Stimulated activated CD4-positive, alpha-beta T cell treated with anti-CD3 and anti-CD28 coated beads, TNF-alpha, amount 100 ng/mL, for 48 hours (primary cell): Measurements from ENCODE around the gene MAGI2.

ENCODE experiments used
- DNase-seq, 3 donors: peaks; one replicate each; pipeline ENCODE4 v3.0.0-alpha.2; 2020; ENCODE audit warnings: low read depth in 3 of 3

Gene MAGI2

DNA sequence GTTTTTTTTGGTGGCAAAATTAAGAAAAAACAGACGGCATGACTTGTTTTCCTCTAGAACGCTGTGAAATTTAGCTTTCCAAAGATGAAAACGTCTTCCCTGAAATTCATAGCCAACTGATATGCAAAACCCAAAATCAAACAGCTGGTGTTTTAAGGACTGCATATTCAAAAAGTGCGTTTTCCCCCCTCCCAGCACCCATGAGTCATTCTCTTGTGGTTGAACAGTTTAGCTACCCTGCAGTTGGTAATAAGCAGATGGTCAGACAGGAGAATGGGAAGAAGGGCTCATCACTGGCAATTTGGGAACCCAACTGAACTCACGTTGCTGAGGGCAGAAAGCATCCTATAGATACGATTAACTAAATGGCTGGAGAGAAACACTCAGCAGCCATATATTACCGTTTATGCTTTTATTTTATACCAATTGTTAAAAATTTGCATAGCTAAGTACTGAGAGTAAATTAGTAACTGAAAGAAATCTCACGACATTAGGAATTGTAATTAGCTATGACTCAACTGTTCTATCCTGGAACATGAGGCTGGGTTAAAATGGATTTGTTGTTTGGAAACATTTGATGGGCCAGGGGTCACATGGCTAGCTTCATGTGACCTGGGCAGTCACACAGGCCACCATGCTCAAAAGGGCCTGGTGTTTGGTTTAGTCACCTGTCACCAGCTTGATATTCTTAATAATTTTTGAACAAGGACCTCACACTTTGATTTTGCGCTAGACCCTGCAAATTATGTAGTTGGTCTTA, 1311.8 kb downstream of the MAGI2 start:
- no peak for DNase-seq

DNA sequence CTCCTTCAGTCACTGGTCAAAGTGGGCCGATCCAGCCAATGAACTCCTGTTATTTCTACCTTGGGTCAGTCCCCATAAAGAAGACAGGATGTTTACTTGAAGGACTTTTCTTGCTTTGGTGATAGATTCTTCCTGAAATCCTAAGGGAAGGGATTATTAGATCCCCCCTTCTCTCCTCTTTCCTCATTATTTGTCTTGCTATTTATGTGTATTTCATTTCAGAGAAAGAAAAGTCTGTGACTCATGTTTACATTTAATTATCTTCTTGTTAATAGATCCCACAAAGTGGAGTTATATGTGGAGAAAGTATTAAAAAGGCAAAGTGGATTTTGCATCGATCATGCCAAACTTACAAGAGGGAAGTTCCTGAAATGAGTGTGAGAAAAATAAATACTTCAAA, 1313.4 kb downstream of the MAGI2 start:
- no peak for DNase-seq

DNA sequence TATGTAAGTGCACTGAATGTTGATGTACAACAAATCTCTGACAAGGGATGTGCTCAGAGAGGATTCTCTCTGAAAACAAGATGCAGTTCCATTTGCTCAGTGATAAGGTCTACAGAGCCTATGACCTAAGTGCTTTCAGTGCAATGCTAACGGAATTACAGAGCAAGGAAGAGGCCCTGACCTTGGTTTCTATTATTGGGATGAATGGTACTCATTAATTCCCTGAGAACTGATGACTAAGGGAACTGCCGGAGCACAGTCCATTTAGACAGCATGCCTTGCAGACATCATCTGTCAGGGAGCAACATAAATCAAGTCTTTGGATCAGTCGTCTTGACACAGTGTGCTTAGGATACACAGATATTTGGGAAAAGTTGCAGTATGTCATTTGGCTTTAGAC, 1314.1 kb downstream of the MAGI2 start:
- no peak for DNase-seq

DNA sequence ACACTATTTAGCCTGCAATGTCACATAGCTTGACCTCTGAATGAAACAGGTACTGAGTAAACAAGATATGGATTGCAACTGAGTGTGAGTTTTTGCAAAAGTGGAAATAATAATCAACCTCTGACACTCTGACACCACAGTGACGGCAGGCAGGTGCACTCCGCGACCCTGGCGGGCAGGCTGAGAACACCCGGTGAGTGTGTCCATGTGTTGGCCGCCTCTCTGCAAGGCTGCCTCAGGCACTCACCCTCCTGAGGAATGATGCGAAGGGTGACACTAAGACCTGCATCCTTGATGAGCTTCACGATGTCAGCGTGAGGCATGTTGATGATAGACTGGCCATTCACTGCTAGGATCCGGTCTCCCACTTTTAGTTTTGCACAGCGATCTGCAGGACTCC, 1318.7 kb downstream of the MAGI2 start:
- DNase-seq, result no peak

DNA sequence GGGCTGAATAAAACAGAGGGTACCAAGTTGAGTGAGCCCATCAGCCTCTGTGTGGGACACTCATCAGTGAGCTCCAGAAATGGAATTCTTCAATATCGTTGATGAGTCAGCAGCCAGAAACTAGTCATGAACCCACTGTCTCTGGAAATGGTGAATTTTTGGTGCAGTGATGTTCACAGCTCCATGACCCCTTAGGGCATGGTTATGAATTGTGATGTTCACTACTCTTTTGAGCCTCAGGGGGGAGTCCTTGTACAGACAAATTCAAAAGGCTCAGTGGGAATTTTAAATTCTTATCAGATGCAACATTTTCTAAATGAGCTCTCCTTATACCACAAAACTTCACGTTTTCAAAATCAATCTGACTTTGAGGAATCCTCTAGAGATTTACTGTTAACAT, 1319.2 kb downstream of the MAGI2 start:
- DNase-seq, result no peak

DNA sequence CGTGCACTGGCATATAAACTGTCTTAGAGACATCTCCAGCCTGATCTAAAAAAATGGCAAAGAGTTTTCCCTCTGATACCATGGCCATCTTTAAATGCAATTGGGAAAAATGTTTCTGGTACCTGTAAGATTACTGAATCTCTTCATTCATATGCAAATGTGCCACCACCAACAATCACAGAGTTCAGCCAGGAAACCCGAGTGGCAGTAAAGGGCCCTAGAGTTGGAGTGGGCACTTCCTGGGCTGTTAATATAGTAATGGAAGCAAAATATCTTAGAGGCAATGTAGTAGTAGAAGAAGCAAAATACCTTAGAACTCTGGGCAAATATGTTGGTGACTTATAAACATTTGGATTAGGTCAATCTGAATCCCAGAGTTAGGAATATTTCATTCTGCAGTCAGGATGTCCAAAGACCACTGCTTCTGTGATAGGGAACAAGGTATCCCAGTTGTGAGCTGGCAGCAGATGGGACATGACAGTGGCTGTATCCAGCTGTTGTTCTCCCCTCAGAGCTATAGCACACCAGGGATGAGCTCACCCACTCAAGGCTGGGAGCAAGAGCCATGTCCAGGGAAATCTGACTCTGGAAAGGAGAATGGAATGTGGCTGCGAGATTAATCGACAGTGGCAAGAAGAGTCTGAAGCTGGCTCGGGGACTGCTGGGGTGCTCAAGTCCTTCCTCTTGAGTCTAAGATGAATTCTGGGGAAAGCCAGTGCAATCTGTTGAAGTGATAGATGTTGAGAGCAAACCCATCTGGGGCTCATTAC, 1322.8 kb downstream of the MAGI2 start:
- DNase-seq, result no peak

DNA sequence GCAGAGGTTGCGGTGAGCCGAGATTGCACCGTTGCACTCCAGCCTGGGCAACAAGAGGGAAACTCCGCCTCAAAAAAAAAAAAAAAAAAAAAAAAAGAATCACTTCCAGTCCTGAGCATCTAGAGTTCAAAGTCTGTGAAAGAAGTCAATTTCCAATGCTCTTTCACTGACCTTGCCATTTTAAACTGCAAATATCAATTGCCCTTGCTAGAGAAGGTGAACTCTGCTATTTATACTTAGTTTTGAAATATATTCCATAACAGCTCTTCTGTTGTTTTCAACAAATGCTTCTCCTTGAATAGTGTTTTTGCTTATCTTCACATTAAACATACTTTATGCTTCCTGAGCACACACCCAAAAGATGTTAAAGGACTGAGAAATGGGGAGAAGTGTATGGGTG, 1323.6 kb downstream of the MAGI2 start:
- DNase-seq, result no peak

DNA sequence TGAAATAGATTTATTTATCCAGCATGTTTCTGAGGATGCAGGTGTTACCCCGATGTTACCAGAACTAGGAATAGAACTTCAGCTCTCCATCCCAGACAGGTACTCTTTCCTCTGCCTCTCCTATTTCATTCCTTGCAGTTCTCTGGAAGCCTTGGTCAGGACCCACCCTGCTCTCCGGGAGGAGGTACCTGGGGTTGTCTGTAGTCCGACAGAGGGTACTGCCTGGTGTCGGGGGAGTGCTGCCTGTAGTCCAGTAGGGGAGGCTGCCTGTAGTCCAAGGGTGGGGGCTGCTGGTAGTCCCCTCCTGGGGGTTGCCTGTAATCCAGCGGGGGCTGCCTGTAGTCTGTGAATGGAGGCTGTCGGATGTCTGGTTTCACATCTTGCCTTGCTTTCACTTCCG, 1326.5 kb downstream of the MAGI2 start:
- no peak for DNase-seq

DNA sequence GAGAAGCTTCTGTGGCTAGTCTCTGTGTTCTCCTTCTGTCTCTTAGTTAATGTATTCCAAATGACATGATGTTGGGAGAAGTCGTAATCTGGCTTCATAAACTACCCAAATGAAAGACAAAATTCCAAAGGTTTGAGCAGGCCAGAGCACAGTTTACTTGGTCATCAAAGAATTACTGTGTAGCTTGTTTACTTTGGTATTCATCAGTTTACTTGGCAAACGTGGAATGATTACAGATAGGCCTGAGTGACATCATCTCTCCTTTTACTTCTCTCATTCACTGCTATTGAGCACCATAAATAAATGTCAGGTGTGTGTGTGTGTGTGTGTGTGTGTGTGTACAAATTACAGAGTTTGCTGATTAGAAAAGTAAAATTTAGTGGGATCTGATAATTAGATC, 1327.6 kb downstream of the MAGI2 start:
- no peak for DNase-seq

DNA sequence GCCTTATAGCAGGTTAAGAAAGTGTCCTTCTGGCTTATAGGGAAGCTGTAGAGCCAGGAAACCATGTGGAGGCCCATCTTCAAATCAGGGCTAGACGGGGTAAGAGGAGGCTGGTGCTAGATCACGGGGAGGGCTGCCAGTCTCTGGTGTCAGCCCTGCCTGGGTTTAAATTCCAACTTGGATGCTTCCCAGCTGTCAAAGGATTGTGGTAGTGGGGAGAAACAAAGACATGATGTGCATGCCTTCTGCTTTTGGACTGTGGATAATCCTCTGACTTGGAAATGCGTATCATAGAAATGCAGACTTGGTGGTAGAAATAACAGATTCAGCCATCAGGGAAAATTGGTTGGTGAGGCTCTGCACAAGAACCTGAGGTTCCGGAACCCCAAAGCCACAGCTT, 1329.3 kb downstream of the MAGI2 start:
- no peak for DNase-seq

DNA sequence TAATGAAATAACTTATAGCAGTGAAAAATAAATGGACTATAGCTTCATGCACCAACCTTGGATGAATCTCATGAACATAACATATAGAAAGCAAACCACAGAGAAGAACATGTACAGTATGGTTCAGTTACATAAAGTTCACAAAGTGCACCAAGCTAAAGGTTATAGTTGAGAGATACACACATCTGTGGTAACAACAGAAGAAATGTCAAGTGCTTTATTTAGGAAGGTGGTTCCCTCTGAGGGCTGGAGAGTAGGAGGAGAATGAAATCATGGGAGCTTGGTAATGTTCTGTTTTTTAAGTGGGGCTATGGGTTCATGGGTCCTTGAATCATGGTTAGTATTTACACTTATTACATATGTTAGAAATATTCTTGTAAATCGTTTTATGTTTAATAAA, 1331.6 kb downstream of the MAGI2 start:
- DNase-seq, result no peak

DNA sequence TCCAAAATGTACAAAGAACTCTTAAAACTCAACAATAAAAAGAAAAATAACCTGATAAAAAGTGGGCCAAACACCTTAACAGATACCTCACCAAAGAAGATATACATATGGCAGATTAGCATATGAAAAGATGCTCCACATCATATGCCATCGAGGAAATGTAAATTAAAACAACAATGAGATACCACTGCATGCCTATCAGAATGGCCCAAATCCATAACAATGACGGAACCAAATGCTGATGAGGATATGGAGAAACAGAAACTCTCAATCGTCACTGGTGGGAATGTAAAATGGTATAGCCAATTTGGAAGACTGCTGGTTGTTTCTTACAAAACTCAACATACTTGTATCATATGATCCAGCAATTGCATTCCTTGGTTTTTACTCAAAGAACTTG, 1335.0 kb downstream of the MAGI2 start:
- DNase-seq, result no peak

DNA sequence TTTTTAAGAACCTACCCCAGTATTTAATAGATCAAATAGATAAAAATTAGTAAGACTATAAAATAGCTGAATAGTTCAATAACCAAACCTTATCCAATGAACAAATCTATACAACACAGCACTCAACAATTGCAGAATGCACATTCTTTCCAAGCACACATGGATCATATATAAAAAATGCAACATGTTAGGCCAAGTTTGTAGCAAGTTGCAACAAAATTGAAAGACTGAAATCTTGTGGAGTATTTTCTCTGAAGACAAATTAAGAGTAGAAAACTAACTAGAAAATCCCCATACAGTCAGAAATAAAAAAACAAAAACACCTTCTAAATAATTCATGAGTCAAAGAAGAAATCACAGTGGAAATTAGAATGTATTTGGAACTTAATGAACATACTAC, 1337.6 kb downstream of the MAGI2 start:
- no peak for DNase-seq

DNA sequence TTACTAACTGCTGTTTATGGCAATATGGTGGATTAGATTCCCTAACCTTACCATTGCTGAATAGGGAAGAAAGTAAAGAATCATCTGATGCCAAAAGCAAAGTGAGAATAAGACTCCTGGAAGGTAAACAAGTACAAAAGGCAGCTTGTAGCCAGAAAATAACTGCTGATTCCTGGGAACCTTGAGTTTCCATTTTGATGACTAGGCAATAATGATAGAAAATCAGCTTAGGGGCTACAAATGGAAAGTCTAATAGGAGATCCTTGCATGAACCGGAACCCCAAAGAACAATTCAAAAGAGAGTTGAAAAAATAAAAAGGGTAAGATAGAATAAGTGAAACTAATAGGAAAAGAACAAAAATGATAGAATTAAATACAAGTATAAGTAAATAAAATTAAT, 1338.5 kb downstream of the MAGI2 start:
- no peak for DNase-seq

DNA sequence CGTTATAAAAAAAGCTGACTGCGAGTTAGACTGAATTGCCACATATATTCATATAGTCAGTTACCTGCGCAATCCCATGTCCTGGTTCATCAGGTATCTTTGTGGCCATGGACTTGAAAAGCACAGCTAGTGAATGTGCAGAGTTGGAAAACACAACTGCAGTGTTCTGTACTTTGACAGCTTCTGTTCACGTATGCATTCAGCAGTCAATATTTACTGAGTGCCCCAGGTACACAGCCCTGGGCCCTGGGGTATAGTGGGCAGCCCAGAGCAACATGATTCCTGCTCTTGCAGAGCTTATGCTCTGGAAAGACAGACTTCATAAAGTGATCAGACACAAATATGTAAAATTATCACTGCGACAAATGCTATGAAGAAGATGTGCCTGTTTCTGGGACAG, 1341.0 kb downstream of the MAGI2 start:
- no peak for DNase-seq

DNA sequence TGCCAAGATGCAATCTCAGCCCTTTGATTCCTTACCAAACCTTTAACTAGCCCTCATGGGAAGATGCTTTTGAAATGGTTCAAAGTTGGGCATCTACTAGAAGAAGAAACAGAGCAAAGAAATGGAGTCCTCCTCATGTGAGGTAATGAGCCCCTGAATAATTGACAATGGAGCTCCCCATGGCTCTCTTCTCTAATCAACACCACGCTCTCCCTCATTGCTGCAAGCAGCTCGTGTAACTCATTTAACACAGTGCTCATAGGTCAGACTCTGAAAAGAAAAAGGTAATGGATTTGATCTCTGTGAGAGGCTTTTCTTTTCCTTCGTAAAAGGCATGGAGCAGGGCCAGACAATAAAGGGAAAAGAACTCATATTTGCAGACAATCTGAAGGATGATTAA, 1342.1 kb downstream of the MAGI2 start:
- DNase-seq, result no peak

DNA sequence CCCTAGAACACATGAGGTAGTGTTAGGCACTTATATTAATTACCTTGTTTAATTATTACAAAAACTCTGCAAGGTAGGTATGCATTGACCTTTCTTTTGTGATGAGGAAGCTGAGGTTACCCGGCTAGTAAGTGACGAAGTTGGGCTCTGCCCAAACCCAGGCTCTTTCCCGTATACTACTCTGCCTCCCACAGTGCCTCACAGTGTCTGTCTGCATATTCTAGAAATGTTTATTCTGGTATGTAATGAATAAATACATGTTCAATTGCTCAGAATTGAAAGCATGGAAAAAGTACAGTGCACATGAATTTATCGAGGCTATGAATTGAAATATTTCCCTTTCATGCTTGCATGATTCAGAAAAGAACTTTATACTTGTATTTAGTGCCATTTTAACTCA, 1350.0 kb downstream of the MAGI2 start:
- DNase-seq, result no peak

DNA sequence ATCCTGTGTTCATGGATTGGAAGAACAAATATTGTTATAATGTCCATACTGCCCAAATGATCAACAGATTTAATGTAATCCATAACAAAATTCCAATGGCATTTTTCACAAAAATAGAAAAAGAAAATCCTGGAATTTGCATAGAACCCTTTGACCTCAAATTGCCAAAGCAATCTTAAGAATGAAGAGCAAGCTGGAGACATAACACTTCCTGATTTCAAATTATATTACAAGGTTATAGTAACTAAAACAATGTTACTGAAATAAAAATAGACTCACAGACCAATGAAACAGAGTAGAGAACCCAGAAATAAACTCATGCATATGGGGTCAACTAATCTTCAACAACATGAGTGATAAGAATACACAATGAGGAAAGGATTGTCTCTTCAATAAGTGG, 1352.4 kb downstream of the MAGI2 start:
- no peak for DNase-seq

DNA sequence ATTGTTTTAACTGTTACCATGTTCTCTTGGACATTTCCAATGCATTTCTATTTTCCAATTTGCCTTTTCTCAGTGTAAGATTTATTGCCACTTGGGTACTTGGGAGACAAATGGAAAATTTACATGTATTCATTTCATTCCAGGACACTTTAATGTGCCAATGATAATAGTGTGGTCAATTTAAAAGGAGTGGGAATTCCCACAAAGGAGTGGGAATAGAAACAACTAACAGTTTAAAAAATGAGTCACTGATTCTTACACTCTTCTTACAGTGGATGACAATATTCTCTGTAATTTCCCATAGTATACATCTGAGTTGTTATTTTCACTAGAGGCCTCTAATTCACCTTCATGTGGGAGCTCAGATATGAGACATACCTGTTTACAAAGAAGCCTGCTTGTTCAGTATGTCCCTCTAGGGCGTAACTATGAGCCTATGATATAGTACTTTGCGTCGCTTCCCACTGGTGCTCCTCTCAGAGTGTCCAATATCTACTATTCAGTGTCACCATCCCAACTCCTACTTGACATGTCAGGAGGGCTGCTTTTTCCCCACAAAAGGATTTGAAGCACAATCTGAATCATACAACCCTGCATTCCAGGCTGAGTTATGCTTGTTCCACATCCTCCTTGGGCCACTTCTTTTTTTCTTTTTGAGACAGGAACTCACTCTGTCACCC, 1353.6 kb downstream of the MAGI2 start:
- DNase-seq, result no peak

DNA sequence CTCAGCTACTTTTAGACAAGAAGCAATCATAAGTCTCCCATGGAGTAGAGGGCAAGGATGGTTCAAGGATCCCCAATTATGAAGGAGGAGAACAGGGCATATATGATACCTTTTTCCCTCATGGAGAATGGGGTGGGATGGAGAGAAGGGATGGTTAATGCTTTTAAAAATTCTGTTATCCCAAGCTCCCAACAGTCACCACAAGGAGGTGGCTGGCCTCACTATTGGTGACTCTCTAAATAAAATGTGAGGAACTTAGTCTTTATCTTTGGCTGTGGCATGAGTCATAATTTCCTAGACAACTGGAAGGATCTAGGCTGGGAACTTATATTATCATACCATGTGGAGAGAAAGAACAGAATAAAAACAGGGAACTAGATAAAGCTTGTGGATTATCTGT, 1357.9 kb downstream of the MAGI2 start:
- DNase-seq, result no peak

DNA sequence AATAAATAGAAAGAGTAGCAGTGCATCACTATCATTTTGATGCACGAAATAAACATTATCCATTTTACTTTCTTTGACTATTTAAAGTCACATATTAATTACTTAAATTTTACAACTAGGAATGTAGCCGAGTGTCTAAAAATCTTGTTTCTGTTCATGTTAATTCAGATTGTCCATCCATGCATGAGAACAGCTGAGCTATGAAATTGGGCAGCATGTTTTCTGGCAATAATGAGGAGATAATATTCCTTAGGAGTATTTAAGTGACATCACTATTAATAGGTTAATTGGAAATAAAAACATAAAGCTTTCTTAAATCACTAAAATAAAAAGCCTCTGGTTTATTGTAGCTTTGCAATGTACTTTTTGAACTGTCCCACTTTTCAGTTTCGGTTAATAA, 1361.1 kb downstream of the MAGI2 start:
- DNase-seq, result no peak

DNA sequence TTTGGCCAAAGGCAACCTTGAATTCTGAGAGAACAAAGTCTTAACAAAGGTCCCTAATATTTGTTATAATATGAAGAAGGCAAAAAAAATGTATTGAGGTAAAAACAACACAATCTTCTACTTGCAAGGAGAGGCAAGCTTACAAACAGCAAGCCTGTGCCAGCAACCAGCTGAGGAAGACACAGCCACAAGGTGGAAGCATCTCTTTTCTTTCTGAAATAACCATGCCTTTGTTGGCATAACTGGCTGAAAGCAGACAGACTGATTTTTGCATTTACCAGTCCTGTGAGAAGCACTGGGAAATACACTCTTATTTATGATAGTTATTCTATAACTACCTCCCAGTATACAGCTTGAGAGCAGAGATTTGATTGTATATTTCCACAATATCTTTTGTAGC, 1362.9 kb downstream of the MAGI2 start:
- no peak for DNase-seq
